Measurements from ENCODE around the gene GTF2H2C. TPM values are rescaled to one million over a fixed set of nuclear protein-coding genes. Genes with fewer than 3 reads are reported as not detected.
"Not testable (repeated sequence)": the region's sequence is repeated elsewhere in the genome, so short reads cannot be mapped to it uniquely, and the experiment has no call there.

Gene GTF2H2C
- polyA plus RNA-seq (ENCODE audit: insufficient read length in 12 of 12), result 10 to 100 TPM in 11 of 12 donors, not detected in 1; 25.6 to 60.7 (median 34.9) TPM
- long read RNA-seq, donor 1, partial matches to known transcripts, result 0 of 1 reads
- long read RNA-seq, donor 1, other reads (novel, unspliced or antisense), result 0 of 1 reads
- long read RNA-seq, donor 2, partial matches to known transcripts, result 0 of 1 reads
- long read RNA-seq, donor 2, other reads (novel, unspliced or antisense), result 0 of 1 reads
- long read RNA-seq, donor 3, partial matches to known transcripts, result 0 of 1 reads
- long read RNA-seq, donor 3, other reads (novel, unspliced or antisense), result 0 of 1 reads
- long read RNA-seq, donor 4, partial matches to known transcripts, result 0 of 1 reads
- long read RNA-seq, donor 4, other reads (novel, unspliced or antisense), result 0 of 1 reads
- long read RNA-seq, donor 5, partial matches to known transcripts, result 8 of 10 reads
- long read RNA-seq, donor 5, other reads (novel, unspliced or antisense), result 0 of 10 reads
- long read RNA-seq, donor 6, partial matches to known transcripts, result 0 of 1 reads
- long read RNA-seq, donor 6, other reads (novel, unspliced or antisense), result 0 of 1 reads
- long read RNA-seq, donor 7, partial matches to known transcripts, result 0 of 4 reads
- long read RNA-seq, donor 7, other reads (novel, unspliced or antisense), result 0 of 4 reads
- long read RNA-seq, donor 8, partial matches to known transcripts, result 0 of 3 reads
- long read RNA-seq, donor 8, other reads (novel, unspliced or antisense), result 0 of 3 reads
- long read RNA-seq, donor 9, result 0 reads
- long read RNA-seq, donor 10, partial matches to known transcripts, result 0 of 2 reads
- long read RNA-seq, donor 10, other reads (novel, unspliced or antisense), result 0 of 2 reads
- long read RNA-seq, donor 11, partial matches to known transcripts, result 0 of 4 reads
- long read RNA-seq, donor 11, other reads (novel, unspliced or antisense), result 0 of 4 reads

- DNase-seq, result peak; percentile 41
These were observed at the start of gene GTF2H2C for GRCh38 chr5:69559908-69560330. Gene GTF2H2C (plus strand): TSS chr5:69560191. CDS start chr5:69565133, 4,942 bp downstream.

GRCh38 chr5:69510694-69511093 is 49.3 kb upstream of the GTF2H2C start:
- no peak for DNase-seq

GRCh38 chr5:69512740-69513260 is 47.2 kb upstream of the GTF2H2C start:
- DNase-seq, result no peak

- DNase-seq, result not testable (repeated sequence)
These were observed 44.4 kb upstream of the GTF2H2C start for GRCh38 chr5:69515570-69515969.

GRCh38 chr5:69516769-69517168 is 43.2 kb upstream of the GTF2H2C start:
- no peak for DNase-seq

- no peak for DNase-seq
These were observed 42.2 kb upstream of the GTF2H2C start for GRCh38 chr5:69517763-69518212.

GRCh38 chr5:69519285-69519684 is 40.7 kb upstream of the GTF2H2C start:
- no peak for DNase-seq

GRCh38 chr5:69522035-69522434 is 38.0 kb upstream of the GTF2H2C start:
- no peak for DNase-seq

- DNase-seq, result no peak
These were observed 34.5 kb upstream of the GTF2H2C start for GRCh38 chr5:69525490-69525889.

GRCh38 chr5:69526660-69527059 is 33.3 kb upstream of the GTF2H2C start:
- no peak for DNase-seq

GRCh38 chr5:69527128-69527770 is 32.7 kb upstream of the GTF2H2C start:
- DNase-seq, result no peak

GRCh38 chr5:69528035-69528434 is 32.0 kb upstream of the GTF2H2C start:
- DNase-seq, result no peak

- DNase-seq, result no peak
These were observed 31.4 kb upstream of the GTF2H2C start for GRCh38 chr5:69528609-69529008.

GRCh38 chr5:69530561-69531405 is 29.2 kb upstream of the GTF2H2C start:
- no peak for DNase-seq

- no peak for DNase-seq
These were observed 28.6 kb upstream of the GTF2H2C start for GRCh38 chr5:69531406-69531801.

- DNase-seq, result not testable (repeated sequence)
These were observed 22.1 kb upstream of the GTF2H2C start for GRCh38 chr5:69537911-69538310.

- not testable (repeated sequence) for DNase-seq
These were observed 21.3 kb upstream of the GTF2H2C start for GRCh38 chr5:69538735-69539134.

GRCh38 chr5:69541347-69541746 is 18.6 kb upstream of the GTF2H2C start:
- not testable (repeated sequence) for DNase-seq

- not testable (repeated sequence) for DNase-seq
These were observed 17.0 kb upstream of the GTF2H2C start for GRCh38 chr5:69542838-69543618.

- not testable (repeated sequence) for DNase-seq
These were observed 15.4 kb upstream of the GTF2H2C start for GRCh38 chr5:69544602-69545001.
